Stimulated activated CD8-positive, alpha-beta memory T cell treated with anti-CD3 and anti-CD28 coated beads, Interleukin-12 subunit alpha, Interleukin-12 subunit beta, amount 100 ng/mL, for 4 hours (primary cell): ENCODE measurements around the gene CELSR1.
A peak's percentile ranks its signal among the peaks of the same experiment; 100 is the strongest.

Experiments
- DNase-seq: peaks from one replicate; pipeline ENCODE4 v3.0.0-alpha.2; 2020; ENCODE audit warnings: low read depth

The CELSR1 gene

GRCh38 chr22:46553189-46553588, 15.8 kb upstream of the CELSR1 start:
- DNase-seq = no peak

GRCh38 chr22:46551996-46552395, 14.6 kb upstream of the CELSR1 start:
- no peak for DNase-seq

- DNase-seq = no peak
Measured at GRCh38 chr22:46551321-46551720, 13.9 kb upstream of the CELSR1 start.

- no peak for DNase-seq
Measured at GRCh38 chr22:46549971-46550641, 12.7 kb upstream of the CELSR1 start.

- no peak for DNase-seq
Measured at GRCh38 chr22:46549563-46549840, 12.1 kb upstream of the CELSR1 start.

GRCh38 chr22:46547883-46548244, 10.4 kb upstream of the CELSR1 start:
- DNase-seq = no peak

GRCh38 chr22:46547179-46547882, 9.9 kb upstream of the CELSR1 start:
- DNase-seq = no peak

GRCh38 chr22:46546466-46547178, 9.2 kb upstream of the CELSR1 start:
- no peak for DNase-seq

GRCh38 chr22:46545086-46545792, 7.8 kb upstream of the CELSR1 start:
- DNase-seq = no peak

- DNase-seq = peak; percentile 45
Measured at GRCh38 chr22:46542011-46542985, 4.9 kb upstream of the CELSR1 start.

- DNase-seq = no peak
Measured at GRCh38 chr22:46541536-46541935, 4.1 kb upstream of the CELSR1 start.

- no peak for DNase-seq
Measured at GRCh38 chr22:46540874-46541273, 3.5 kb upstream of the CELSR1 start.

GRCh38 chr22:46539169-46539568, 1.7 kb upstream of the CELSR1 start:
- DNase-seq = no peak

- no peak for DNase-seq
Measured at GRCh38 chr22:46538814-46539160, 1.4 kb upstream of the CELSR1 start.

GRCh38 chr22:46537946-46538813, 760 bp upstream of the CELSR1 start:
- DNase-seq = no peak

- DNase-seq = no peak
Measured at GRCh38 chr22:46536537-46537224, 739 bp downstream of the CELSR1 start.

- DNase-seq = no peak
Measured at GRCh38 chr22:46535876-46536536, 1.4 kb downstream of the CELSR1 start.

- DNase-seq = no peak
Measured at GRCh38 chr22:46534901-46535630, 2.4 kb downstream of the CELSR1 start.
